ENCODE measurements around the gene FBLIM1. TPM values are rescaled to one million over a fixed set of nuclear protein-coding genes. Genes with fewer than 3 reads are reported as not detected.

FBLIM1 gene
- total RNA-seq, 1 donor from 2014 or later, result not detected

DNA sequence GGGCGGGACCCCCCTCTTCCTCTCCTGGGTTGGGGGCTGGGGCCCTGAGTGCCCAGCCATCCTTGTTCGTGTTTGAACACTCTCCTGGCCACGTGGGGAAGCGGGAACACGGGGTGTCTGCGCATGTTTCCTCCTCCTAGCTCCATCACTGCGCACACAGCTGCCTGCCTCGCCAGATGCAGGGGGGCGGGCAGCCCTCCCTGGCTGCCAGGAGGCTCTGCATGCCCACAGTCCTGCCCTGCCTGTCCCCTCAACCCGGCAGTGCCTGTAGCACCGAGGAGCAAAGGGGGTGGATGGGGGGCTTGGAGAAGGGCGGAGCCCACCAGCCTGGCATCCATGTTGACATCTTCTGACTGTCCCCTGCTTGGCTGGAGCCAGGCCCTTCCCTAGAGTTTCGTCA lies 24.3 kb upstream of the FBLIM1 start:
- no peak for ATAC-seq (ENCODE audit: low read depth)
- Mint-ChIP-seq H3K36me3 (ENCODE audit: low read depth) (peaks cover 42% of the 10 kb centered on the region), H3K27me3 (no peaks in the 10 kb centered on the region), H3K4me1 (peaks cover 5% of the 10 kb centered on the region), H3K9me3 (no peaks in the 10 kb centered on the region), H3K27ac (no peak overlapping the region), H3K4me3 (no peak overlapping the region)
- CTCF ChIA-PET, result no interaction called here
- TF ChIP-seq, protein P1, sequence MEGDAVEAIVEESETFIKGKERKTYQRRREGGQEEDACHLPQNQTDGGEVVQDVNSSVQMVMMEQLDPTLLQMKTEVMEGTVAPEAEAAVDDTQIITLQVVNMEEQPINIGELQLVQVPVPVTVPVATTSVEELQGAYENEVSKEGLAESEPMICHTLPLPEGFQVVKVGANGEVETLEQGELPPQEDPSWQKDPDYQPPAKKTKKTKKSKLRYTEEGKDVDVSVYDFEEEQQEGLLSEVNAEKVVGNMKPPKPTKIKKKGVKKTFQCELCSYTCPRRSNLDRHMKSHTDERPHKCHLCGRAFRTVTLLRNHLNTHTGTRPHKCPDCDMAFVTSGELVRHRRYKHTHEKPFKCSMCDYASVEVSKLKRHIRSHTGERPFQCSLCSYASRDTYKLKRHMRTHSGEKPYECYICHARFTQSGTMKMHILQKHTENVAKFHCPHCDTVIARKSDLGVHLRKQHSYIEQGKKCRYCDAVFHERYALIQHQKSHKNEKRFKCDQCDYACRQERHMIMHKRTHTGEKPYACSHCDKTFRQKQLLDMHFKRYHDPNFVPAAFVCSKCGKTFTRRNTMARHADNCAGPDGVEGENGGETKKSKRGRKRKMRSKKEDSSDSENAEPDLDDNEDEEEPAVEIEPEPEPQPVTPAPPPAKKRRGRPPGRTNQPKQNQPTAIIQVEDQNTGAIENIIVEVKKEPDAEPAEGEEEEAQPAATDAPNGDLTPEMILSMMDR (IDR thresholded peaks at IDR 0.05), result no peak
- intact Hi-C loops (cut with micrococcal nuclease), result no loop called here
- DNase-seq, result no peak
- POLR2A ChIA-PET, result interaction anchor here (0.6 kb wide), 1 partner anchor 143 kb away, joined by 3 read pairs; no protein-coding TSS in a partner anchor

DNA sequence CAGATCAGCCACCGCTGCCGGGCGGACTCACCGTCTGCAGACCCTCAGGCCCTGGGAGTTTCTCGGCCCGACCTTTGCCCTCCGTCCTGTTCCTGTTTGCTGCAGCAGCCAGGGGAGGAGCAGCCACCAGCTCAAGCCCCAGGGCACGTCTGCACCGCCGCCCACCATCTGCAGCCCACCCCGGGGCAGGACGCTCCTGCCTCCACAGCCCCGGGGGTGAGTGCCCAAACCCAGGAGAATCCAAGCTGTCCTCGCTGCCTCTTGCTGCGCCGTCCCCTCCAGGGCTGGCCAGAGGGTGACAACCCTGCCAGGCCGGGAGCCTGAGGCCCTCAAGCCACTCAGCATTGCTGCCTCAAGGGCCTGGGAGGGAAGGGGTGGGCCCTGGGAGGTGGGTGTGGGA lies 23.7 kb upstream of the FBLIM1 start:
- ATAC-seq (ENCODE audit: low read depth) (no peak), DNase-seq (no peak)
- intact Hi-C loops (cut with micrococcal nuclease), result no loop called here
- Mint-ChIP-seq H3K4me3 (no peak overlapping the region), H3K9me3 (no peaks in the 10 kb centered on the region), H3K27ac (no peak overlapping the region), H3K27me3 (no peaks in the 10 kb centered on the region), H3K4me1 (peaks cover 5% of the 10 kb centered on the region), H3K36me3 (ENCODE audit: low read depth) (peaks cover 37% of the 10 kb centered on the region)
- ChIA-PET POLR2A (interaction anchor here (1.1 kb wide), 1 partner anchor 38 kb away, joined by 6 read pairs; no protein-coding TSS in a partner anchor), CTCF (no interaction called here)
- TF ChIP-seq, protein P1 (IDR thresholded peaks at IDR 0.05), result no peak

DNA sequence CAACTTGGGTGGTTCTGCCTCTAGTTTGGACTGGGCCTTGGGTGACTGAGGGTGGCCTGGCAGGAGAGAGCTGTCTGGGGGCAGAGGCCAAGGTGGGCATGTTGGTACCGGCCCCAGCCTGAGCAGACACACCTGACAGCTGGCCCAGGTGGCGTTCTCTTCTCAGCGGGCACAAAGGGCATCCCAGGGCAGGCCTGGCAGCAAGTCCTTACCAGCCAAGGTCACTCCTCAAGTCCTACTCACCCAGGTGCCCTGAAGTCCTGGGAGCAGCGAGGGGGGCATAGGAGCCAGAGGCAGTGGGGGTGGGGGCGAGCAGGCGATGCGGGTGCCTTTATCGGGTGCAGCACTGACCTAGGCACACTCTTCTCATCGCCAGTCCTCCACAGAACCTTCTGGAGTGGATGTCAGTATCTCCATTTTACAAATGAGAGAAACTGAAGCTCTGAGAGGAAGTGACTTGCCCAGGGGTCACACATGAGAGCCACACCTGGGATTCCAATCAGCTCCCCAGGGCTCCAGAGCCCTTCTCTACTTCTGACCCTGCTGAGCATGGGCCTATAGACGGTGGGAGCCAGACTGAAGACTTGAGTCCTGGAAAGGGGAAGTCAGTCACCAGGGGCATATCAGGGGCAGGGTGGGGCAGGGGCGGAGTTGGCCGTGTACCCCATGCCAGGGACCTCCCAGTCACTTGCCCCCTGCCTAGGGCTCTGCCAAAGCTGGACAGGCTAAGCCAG lies 23.1 kb upstream of the FBLIM1 start:
- ATAC-seq (ENCODE audit: low read depth) (peak; percentile 51), DNase-seq (no peak)
- intact Hi-C loops (cut with micrococcal nuclease), result no loop called here
- Mint-ChIP-seq H3K4me1 (peaks cover 5% of the 10 kb centered on the region), H3K27ac (peak overlapping the region; percentile 30), H3K4me3 (no peak overlapping the region), H3K27me3 (no peaks in the 10 kb centered on the region), H3K9me3 (no peaks in the 10 kb centered on the region), H3K36me3 (ENCODE audit: low read depth) (peaks cover 34% of the 10 kb centered on the region)
- POLR2A ChIA-PET, result interaction anchor here (0.9 to 1.1 kb wide), 2 partner anchors 25 to 39 kb away, joined by 4 to 6 read pairs; no protein-coding TSS in a partner anchor
- CTCF ChIA-PET, result no interaction called here
- TF ChIP-seq, protein P1 (IDR thresholded peaks at IDR 0.05), result no peak

DNA sequence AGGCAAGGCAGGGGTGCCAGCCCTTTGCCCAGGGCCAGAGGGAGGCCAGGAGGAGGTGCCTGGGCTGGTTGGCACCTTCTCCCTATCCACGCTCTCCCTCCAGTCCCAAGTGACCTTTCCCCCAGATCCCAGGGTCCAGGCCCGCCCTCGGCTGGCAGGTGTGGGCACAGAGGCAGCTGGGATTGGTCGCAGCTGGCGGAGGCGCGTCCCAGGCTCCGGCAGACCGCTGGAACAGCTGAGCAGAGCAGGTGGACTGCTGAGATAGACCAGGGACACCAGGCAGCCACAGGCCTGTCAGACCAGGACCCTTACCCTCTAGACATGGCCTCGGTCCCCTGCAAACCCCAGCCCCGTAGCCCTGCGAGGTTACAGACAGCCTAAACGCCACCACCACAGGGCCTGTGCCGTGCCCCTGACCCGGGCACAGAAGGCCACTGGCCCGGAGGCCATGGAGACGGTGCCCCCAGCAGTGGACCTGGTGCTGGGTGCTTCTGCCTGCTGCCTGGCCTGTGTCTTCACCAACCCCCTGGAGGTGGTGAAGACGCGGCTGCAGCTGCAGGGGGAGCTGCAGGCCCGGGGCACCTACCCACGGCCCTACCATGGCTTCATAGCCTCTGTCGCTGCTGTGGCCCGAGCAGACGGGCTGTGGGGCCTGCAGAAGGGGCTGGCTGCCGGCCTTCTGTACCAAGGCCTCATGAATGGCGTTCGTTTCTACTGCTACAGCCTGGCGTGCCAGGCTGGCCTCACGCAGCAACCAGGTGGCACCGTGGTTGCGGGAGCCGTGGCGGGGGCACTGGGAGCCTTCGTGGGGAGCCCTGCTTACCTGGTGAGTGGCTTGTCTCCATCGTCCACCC lies 22.3 kb upstream of the FBLIM1 start, which contains the start of gene SLC25A34:
Gene SLC25A34, plus strand, starts transcription at position 221 of the 854 bp plus-strand sequence. Its CDS starts 228 bp downstream, at position 449.
- ChIA-PET POLR2A (interaction anchor here (0.9 to 1.1 kb wide), 2 partner anchors 25 to 40 kb away, joined by 4 to 6 read pairs; no protein-coding TSS in a partner anchor), CTCF (no interaction called here)
- ATAC-seq (ENCODE audit: low read depth) (no peak), DNase-seq (no peak)
- H3K27me3 Mint-ChIP-seq, result no peaks in the 10 kb centered on the region
- H3K4me1 Mint-ChIP-seq, result peaks cover 8% of the 10 kb centered on the region
- no peak within 1 kb of the TSS for H3K4me3 Mint-ChIP-seq
- intact Hi-C loops (cut with micrococcal nuclease), result no loop called here
- H3K9me3 Mint-ChIP-seq, result no peaks in the 10 kb centered on the region
- H3K27ac Mint-ChIP-seq, result peak within 1 kb of the TSS; percentile 30
- H3K36me3 Mint-ChIP-seq (ENCODE audit: low read depth), result peaks cover 27% of the 10 kb centered on the region
- TF ChIP-seq, protein P1 (IDR thresholded peaks at IDR 0.05), result no peak

DNA sequence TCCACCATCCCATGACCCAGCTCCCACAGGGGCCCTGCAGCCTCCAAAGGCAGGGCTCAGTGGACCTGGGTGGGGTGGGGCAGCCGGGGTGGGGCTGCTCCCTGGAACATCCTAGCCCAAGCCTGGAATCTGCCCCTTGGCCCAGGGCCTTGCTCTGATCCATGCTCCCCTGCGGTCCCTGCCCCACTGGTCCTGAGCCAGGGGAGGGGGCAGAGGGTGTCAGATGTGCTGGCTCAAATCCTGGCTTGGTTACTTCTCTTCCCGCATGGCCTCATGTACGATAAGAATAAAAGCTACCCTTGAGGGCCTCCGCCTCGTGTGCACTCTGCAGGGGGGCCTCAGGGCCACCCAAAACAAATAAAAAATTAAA lies 21.7 kb upstream of the FBLIM1 start:
- H3K36me3 Mint-ChIP-seq (ENCODE audit: low read depth), result peaks cover 26% of the 10 kb centered on the region
- H3K27me3 Mint-ChIP-seq, result no peaks in the 10 kb centered on the region
- ATAC-seq (ENCODE audit: low read depth) (no peak), DNase-seq (no peak)
- no peaks in the 10 kb centered on the region for H3K9me3 Mint-ChIP-seq
- TF ChIP-seq, protein P1 (IDR thresholded peaks at IDR 0.05), result no peak
- no peak overlapping the region for H3K4me3 Mint-ChIP-seq
- ChIA-PET POLR2A (interaction anchor here (0.5 kb wide), 1 partner anchor 165 kb away, joined by 6 read pairs; no protein-coding TSS in a partner anchor), CTCF (no interaction called here)
- no peak overlapping the region for H3K27ac Mint-ChIP-seq
- intact Hi-C loops (cut with micrococcal nuclease), result no loop called here
- peaks cover 11% of the 10 kb centered on the region for H3K4me1 Mint-ChIP-seq

Measured in activated B cell treated with CpG ODN at 0.5 μM for 24 hours (primary cell).